MCF 10A (cell line): ENCODE data around the gene PRRC2B. TPM values are rescaled to one million over a fixed set of nuclear protein-coding genes. Genes with fewer than 3 reads are reported as not detected.

Experiments
- BruUV-seq: library from RNA; stranded (reverse); fragments of 400-500 nt; replicated peaks from 2 replicates; lab custom pipeline; 2021; lab: Mats Ljungman, UMichigan
- CTCF ChIA-PET: fragments of 300-600 bp; sonication (Branson Sonifier 250); formaldehyde crosslinking; extraction: SDS; loops from one replicate; lab custom pipeline; 2021; ENCODE audit warnings: antibody characterized with exemption, inconsistent platforms; lab: Yijun Ruan, JAX
- POLR2A ChIA-PET: fragments of 300-600, 350-650 bp; sonication (Branson Sonifier 250); formaldehyde crosslinking; extraction: SDS; loops from one replicate; lab custom pipeline; 2020; ENCODE audit warnings: antibody characterized with exemption, inconsistent platforms; lab: Yijun Ruan, JAX
- DNase-seq: peaks from one replicate; pipeline ENCODE4 v3.0.0-alpha.2; 2018; ENCODE audit not compliant: unreplicated experiment
- H3K27ac Mint-ChIP-seq: one replicate; pipeline ENCODE4 v1.8.0; 2022; ENCODE audit warnings: mild to moderate bottlenecking, low read depth, mixed read lengths; ENCODE audit not compliant: unreplicated experiment
- H3K27me3 Mint-ChIP-seq: one replicate; pipeline ENCODE4 v1.8.0; 2022; ENCODE audit warnings: mixed read lengths; ENCODE audit not compliant: insufficient read depth, unreplicated experiment
- H3K36me3 Mint-ChIP-seq: one replicate; pipeline ENCODE4 v1.8.0; 2022; ENCODE audit warnings: mild to moderate bottlenecking, moderate library complexity, mixed read lengths; ENCODE audit not compliant: insufficient read depth, unreplicated experiment
- H3K4me1 Mint-ChIP-seq: one replicate; pipeline ENCODE4 v1.8.0; 2022; ENCODE audit warnings: mixed read lengths; ENCODE audit not compliant: insufficient read depth, unreplicated experiment
- H3K4me3 Mint-ChIP-seq: one replicate; pipeline ENCODE4 v1.8.0; 2022; ENCODE audit warnings: mild to moderate bottlenecking, moderate library complexity, mixed read lengths; ENCODE audit not compliant: unreplicated experiment
- H3K9me3 Mint-ChIP-seq: one replicate; pipeline ENCODE4 v1.8.0; 2022; ENCODE audit warnings: mixed read lengths; ENCODE audit not compliant: unreplicated experiment
- CTCF ChIP-seq: fragments of 200-600 bp; IDR thresholded peaks from one replicate; pipeline ENCODE4 v1.8.0; 2022; ENCODE audit warnings: antibody characterized with exemption, mild to moderate bottlenecking; ENCODE audit not compliant: unreplicated experiment
- intact Hi-C: fragments of 100-400 bp; cut with micrococcal nuclease; formaldehyde crosslinking; loops from 2 replicates; pipeline ENCODE4 v1.14.1; 2022
- total RNA-seq: library from RNA; stranded (reverse); gene quantifications from 2 replicates; pipeline ENCODE4 v1.2.3, GENCODE V29; 2022

The PRRC2B gene
- total RNA-seq, 1 experiment from 2014 or later: 186 TPM

- BruUV-seq: no TSS peak
- no peak for TF ChIP-seq CTCF
- peaks cover 49% of the 10 kb centered on the region for H3K36me3 Mint-ChIP-seq
- no peaks in the 10 kb centered on the region for H3K27me3 Mint-ChIP-seq
- intact Hi-C loops: no loop called here
- H3K27ac Mint-ChIP-seq: no peak overlapping the region
- no peak for DNase-seq
- CTCF ChIA-PET: no interaction called here
- H3K9me3 Mint-ChIP-seq: no peaks in the 10 kb centered on the region
- H3K4me3 Mint-ChIP-seq: no peak overlapping the region
- POLR2A ChIA-PET: no interaction called here
- H3K4me1 Mint-ChIP-seq: no peaks in the 10 kb centered on the region
These were observed 126.6 kb downstream of the PRRC2B start for GRCh38 chr9:131520503-131520902.

GRCh38 chr9:131521203-131521602 is 127.3 kb downstream of the PRRC2B start:
- Mint-ChIP-seq H3K27me3 (no peaks in the 10 kb centered on the region), H3K9me3 (no peaks in the 10 kb centered on the region), H3K4me1 (no peaks in the 10 kb centered on the region), H3K36me3 (peaks cover 56% of the 10 kb centered on the region), H3K4me3 (no peak overlapping the region), H3K27ac (no peak overlapping the region)
- TF ChIP-seq CTCF: no peak
- BruUV-seq: no TSS peak
- DNase-seq: no peak
- intact Hi-C loops: no loop called here
- ChIA-PET CTCF (no interaction called here), POLR2A (no interaction called here)

- no peaks in the 10 kb centered on the region for H3K27me3 Mint-ChIP-seq
- no peaks in the 10 kb centered on the region for H3K9me3 Mint-ChIP-seq
- H3K27ac Mint-ChIP-seq: no peak overlapping the region
- ChIA-PET POLR2A (no interaction called here), CTCF (no interaction called here)
- TF ChIP-seq CTCF: no peak
- H3K4me3 Mint-ChIP-seq: no peak overlapping the region
- no TSS peak for BruUV-seq
- intact Hi-C loops: no loop called here
- no peaks in the 10 kb centered on the region for H3K4me1 Mint-ChIP-seq
- peaks cover 63% of the 10 kb centered on the region for H3K36me3 Mint-ChIP-seq
- no peak for DNase-seq
These were observed 127.9 kb downstream of the PRRC2B start for GRCh38 chr9:131521822-131522221.

GRCh38 chr9:131522257-131523085 is 128.6 kb downstream of the PRRC2B start:
- BruUV-seq: no TSS peak
- Mint-ChIP-seq H3K4me1 (no peaks in the 10 kb centered on the region), H3K9me3 (no peaks in the 10 kb centered on the region), H3K4me3 (no peak overlapping the region), H3K27ac (no peak overlapping the region), H3K36me3 (peaks cover 68% of the 10 kb centered on the region), H3K27me3 (no peaks in the 10 kb centered on the region)
- CTCF ChIA-PET: no interaction called here
- no peak for TF ChIP-seq CTCF
- POLR2A ChIA-PET: interaction anchor here (0.5 kb wide), 1 partner anchor 64 kb away, joined by 3 read pairs; no protein-coding TSS in a partner anchor
- DNase-seq: no peak
- intact Hi-C loops: no loop called here
